22Rv1 (cell line): Measurements from ENCODE around the gene RAB27B.

Experiments used
- ZFX ChIP-seq: fragments of 450-650 bp; IDR thresholded peaks from 2 replicates; pipeline ENCODE4 v1.6.1; 2017; ENCODE audit warnings: antibody characterized with exemption, borderline replicate concordance
- TF ChIP-seq, protein P1 (sequence below): fragments of 450-650 bp; IDR thresholded peaks from 2 replicates; pipeline ENCODE4 v1.5.1; 2017; ENCODE audit warnings: mild to moderate bottlenecking

DNA sequence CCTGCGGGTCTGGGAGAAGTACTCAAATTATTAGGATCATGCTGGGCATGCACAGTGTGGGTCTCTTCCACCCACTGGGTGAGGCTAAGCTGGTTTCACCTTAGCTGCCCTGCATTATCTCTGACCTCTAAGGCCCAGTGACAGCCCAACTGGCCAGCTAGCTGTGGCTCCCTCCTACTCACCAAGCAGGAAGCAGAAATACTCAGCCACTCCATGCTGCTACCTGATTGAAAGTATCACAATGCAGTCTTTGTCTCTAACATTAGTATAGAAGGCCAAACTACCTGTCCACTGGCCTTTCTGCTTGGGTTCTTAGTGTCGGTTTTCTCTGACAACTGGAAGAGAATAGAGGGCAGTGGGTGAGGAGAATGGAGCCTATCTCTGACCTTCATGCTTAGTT lies 47.3 kb upstream of the RAB27B start:
- TF ChIP-seq, protein P1, sequence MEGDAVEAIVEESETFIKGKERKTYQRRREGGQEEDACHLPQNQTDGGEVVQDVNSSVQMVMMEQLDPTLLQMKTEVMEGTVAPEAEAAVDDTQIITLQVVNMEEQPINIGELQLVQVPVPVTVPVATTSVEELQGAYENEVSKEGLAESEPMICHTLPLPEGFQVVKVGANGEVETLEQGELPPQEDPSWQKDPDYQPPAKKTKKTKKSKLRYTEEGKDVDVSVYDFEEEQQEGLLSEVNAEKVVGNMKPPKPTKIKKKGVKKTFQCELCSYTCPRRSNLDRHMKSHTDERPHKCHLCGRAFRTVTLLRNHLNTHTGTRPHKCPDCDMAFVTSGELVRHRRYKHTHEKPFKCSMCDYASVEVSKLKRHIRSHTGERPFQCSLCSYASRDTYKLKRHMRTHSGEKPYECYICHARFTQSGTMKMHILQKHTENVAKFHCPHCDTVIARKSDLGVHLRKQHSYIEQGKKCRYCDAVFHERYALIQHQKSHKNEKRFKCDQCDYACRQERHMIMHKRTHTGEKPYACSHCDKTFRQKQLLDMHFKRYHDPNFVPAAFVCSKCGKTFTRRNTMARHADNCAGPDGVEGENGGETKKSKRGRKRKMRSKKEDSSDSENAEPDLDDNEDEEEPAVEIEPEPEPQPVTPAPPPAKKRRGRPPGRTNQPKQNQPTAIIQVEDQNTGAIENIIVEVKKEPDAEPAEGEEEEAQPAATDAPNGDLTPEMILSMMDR, result no peak
- TF ChIP-seq ZFX, result no peak
